Measurements from ENCODE around the gene TUBD1. TPM values are rescaled to one million over a fixed set of nuclear protein-coding genes. Genes with fewer than 3 reads are reported as not detected.

The TUBD1 gene
- total RNA-seq, 1 donor from 2014 or later = 9.0 TPM

DNA sequence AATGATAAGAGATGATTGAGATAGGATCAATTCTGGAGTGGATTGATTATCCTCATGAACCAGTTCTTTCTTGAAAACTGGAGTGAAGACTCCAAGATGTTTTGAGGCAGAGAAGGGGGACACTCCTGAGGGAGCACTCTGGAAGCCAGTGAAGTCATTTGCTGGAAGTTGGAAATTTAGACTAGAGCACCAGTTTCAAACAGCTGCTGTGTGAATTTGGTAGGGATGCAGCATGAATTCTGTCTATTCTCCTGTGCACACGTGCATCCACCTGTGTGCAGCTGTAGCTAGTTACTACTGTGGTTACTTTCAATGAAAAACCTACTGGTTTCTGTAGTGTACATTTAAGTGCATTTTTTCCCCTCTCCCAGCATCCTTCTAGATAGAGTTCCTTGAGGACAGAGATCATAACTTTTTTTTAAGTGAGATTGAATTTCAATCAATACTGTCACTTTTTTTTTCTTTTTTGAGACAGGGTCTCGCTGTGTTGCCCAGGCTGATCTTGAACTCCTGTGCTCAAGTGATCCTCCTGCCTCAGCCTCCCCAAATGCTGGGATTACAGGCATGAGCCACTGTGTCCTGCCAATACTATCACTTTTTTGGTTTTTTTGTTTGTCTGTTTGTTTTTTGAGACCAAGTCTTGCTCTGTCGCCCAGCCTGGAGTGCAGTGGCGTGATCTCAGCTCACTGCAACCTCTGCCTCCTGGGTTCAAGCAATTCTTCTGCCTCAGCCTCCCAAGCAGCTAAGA lies 65.9 kb downstream of the TUBD1 start:
- Mint-ChIP-seq H3K4me3 (ENCODE audit: unreplicated experiment) (peak overlapping the region; percentile 30), H3K9me3 (ENCODE audit: unreplicated experiment) (no peaks in the 10 kb centered on the region), H3K36me3 (ENCODE audit: low read depth, unreplicated experiment) (peaks cover 10% of the 10 kb centered on the region), H3K4me1 (ENCODE audit: low read depth, unreplicated experiment) (peaks cover 46% of the 10 kb centered on the region), H3K27me3 (ENCODE audit: low read depth, unreplicated experiment) (no peaks in the 10 kb centered on the region), H3K27ac (ENCODE audit: unreplicated experiment) (peak overlapping the region; percentile 99)
- no peak overlapping the region for H3K4me2 ChIP-seq (ENCODE audit: low read length)
- H4K20me1 ChIP-seq (ENCODE audit: insufficient read depth, low read length) = no peaks in the 10 kb centered on the region
- H3K4me3 ChIP-seq (ENCODE audit: insufficient read depth, low read depth, low read length) = no peak overlapping the region
- no peak for FAIRE-seq
- H3K79me2 ChIP-seq (ENCODE audit: insufficient read depth, low read length) = peaks cover 41% of the 10 kb centered on the region
- peak overlapping the region; percentile 100 for H3K27ac ChIP-seq (ENCODE audit: low read depth, low read length)
- H3K27me3 ChIP-seq (ENCODE audit: insufficient read depth, low read length) = no peaks in the 10 kb centered on the region
- TF ChIP-seq, protein P1, sequence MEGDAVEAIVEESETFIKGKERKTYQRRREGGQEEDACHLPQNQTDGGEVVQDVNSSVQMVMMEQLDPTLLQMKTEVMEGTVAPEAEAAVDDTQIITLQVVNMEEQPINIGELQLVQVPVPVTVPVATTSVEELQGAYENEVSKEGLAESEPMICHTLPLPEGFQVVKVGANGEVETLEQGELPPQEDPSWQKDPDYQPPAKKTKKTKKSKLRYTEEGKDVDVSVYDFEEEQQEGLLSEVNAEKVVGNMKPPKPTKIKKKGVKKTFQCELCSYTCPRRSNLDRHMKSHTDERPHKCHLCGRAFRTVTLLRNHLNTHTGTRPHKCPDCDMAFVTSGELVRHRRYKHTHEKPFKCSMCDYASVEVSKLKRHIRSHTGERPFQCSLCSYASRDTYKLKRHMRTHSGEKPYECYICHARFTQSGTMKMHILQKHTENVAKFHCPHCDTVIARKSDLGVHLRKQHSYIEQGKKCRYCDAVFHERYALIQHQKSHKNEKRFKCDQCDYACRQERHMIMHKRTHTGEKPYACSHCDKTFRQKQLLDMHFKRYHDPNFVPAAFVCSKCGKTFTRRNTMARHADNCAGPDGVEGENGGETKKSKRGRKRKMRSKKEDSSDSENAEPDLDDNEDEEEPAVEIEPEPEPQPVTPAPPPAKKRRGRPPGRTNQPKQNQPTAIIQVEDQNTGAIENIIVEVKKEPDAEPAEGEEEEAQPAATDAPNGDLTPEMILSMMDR (IDR thresholded peaks at IDR 0.05; ENCODE audit: insufficient read depth, low read depth, low read length) = no peak
- no peak for TF ChIP-seq EZH2 (IDR thresholded peaks at IDR 0.05; ENCODE audit: insufficient read depth, low read length)
- H3K9me3 ChIP-seq (ENCODE audit: insufficient read depth, low read depth, low read length) = no peaks in the 10 kb centered on the region
- H3K9ac ChIP-seq (ENCODE audit: low read length) = no peak overlapping the region
- H2AFZ ChIP-seq (ENCODE audit: low read depth, low read length) = no peak overlapping the region
- peaks cover 52% of the 10 kb centered on the region for H3K4me1 ChIP-seq (ENCODE audit: insufficient read depth, low read length)
- no peak for DNase-seq (ENCODE audit: low read depth)
- peaks cover 5% of the 10 kb centered on the region for H3K36me3 ChIP-seq (ENCODE audit: insufficient read depth, low read length)

DNA sequence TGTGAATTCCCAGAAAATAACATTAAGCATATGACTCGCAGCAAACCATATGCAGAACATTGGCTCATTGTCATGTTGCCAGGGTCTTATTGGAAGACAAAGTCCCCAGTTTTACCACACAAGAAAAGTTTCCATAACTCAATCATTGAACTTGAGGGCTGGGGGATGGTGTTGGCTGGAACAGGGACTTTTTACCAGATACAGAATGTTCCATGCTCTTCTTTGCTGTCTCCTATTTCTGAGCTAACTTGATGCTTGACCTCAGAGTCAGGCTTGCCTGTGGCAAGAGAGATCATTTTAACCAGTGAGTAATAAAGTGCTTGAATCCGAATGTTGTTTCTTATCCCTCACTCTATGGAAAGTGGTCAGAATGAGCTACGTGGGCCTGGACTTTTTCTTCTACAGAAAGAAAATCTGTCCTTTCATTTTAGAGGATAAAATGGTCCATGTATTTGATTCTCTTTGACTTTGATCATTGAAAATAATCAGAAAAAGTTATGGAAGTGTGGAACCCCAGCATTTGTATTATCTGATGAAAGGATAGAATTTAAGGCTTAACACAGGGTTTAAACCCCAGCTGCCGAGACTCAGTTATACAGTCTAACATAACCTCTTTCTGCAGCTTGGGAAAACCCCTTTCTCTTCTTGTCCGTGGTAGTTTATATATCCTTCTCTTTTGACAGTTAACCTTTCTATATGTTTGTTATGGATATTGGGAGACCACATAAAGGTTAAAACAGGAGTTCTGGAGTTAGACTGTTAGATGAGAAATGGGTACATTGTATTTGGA lies 67.0 kb downstream of the TUBD1 start:
- peak overlapping the region; percentile 85 for H3K27ac Mint-ChIP-seq (ENCODE audit: unreplicated experiment)
- Histone ChIP-seq H3K4me3 (ENCODE audit: insufficient read depth, low read depth, low read length) (no peak overlapping the region), H3K4me2 (ENCODE audit: low read length) (peak overlapping the region; percentile 38), H3K27ac (ENCODE audit: low read depth, low read length) (peak overlapping the region; percentile 100), H4K20me1 (ENCODE audit: insufficient read depth, low read length) (no peaks in the 10 kb centered on the region), H2AFZ (ENCODE audit: low read depth, low read length) (no peak overlapping the region), H3K9me3 (ENCODE audit: insufficient read depth, low read depth, low read length) (no peaks in the 10 kb centered on the region), H3K27me3 (ENCODE audit: insufficient read depth, low read length) (no peaks in the 10 kb centered on the region), H3K4me1 (ENCODE audit: insufficient read depth, low read length) (peaks cover 44% of the 10 kb centered on the region), H3K9ac (ENCODE audit: low read length) (peak overlapping the region; percentile 75), H3K79me2 (ENCODE audit: insufficient read depth, low read length) (peaks cover 30% of the 10 kb centered on the region), H3K36me3 (ENCODE audit: insufficient read depth, low read length) (peaks cover 5% of the 10 kb centered on the region)
- H3K9me3 Mint-ChIP-seq (ENCODE audit: unreplicated experiment) = no peaks in the 10 kb centered on the region
- H3K4me3 Mint-ChIP-seq (ENCODE audit: unreplicated experiment) = peak overlapping the region; percentile 17
- no peak for TF ChIP-seq EZH2 (IDR thresholded peaks at IDR 0.05; ENCODE audit: insufficient read depth, low read length)
- TF ChIP-seq, protein P1 (IDR thresholded peaks at IDR 0.05; ENCODE audit: insufficient read depth, low read depth, low read length) = no peak
- DNase-seq (ENCODE audit: low read depth) (peak; percentile 88), FAIRE-seq (peak; percentile 23)
- H3K4me1 Mint-ChIP-seq (ENCODE audit: low read depth, unreplicated experiment) = peaks cover 44% of the 10 kb centered on the region
- no peaks in the 10 kb centered on the region for H3K27me3 Mint-ChIP-seq (ENCODE audit: low read depth, unreplicated experiment)
- H3K36me3 Mint-ChIP-seq (ENCODE audit: low read depth, unreplicated experiment) = peaks cover 13% of the 10 kb centered on the region
